Endometrium (tissue), 2 donors: ENCODE measurements around the gene C12orf43.
A peak's percentile ranks its signal among the peaks of the same experiment; 100 is the strongest.

Experiments
- FAIRE-seq: peaks from 2 replicates; lab custom pipeline; 2012; peaks lifted over from hg19 to GRCh38; lab: Jason Lieb, UNC
- donor health status: control.
- donor health status: control.

The C12orf43 gene

GRCh38 chr12:120978296-120979219 is 37.7 kb downstream of the C12orf43 start, which contains the start of gene HNF1A:
TSS of gene HNF1A (plus strand) at chr12:120978543. CDS start at chr12:120978769, 226 bp downstream.
- no peak for FAIRE-seq

- no peak for FAIRE-seq
These were observed 38.6 kb downstream of the C12orf43 start for GRCh38 chr12:120977531-120978295.

GRCh38 chr12:120972870-120973543 is 43.3 kb downstream of the C12orf43 start:
- FAIRE-seq: no peak

- FAIRE-seq: peak; percentile 78
These were observed 44.7 kb downstream of the C12orf43 start for GRCh38 chr12:120971299-120972180.

- no peak for FAIRE-seq
These were observed 46.0 kb downstream of the C12orf43 start for GRCh38 chr12:120970310-120970709.

GRCh38 chr12:120965534-120966091 is 50.7 kb downstream of the C12orf43 start:
- no peak for FAIRE-seq

- no peak for FAIRE-seq
These were observed 52.0 kb downstream of the C12orf43 start for GRCh38 chr12:120964298-120964697.

GRCh38 chr12:120962532-120963020 is 53.7 kb downstream of the C12orf43 start:
- FAIRE-seq: no peak

- no peak for FAIRE-seq
These were observed 54.4 kb downstream of the C12orf43 start for GRCh38 chr12:120961604-120962531.

- no peak for FAIRE-seq
These were observed 55.6 kb downstream of the C12orf43 start for GRCh38 chr12:120960657-120961056.

- FAIRE-seq: no peak
These were observed 57.0 kb downstream of the C12orf43 start for GRCh38 chr12:120959111-120959878.

GRCh38 chr12:120956579-120957300 is 59.5 kb downstream of the C12orf43 start:
- FAIRE-seq: no peak

GRCh38 chr12:120955232-120955631 is 61.1 kb downstream of the C12orf43 start:
- FAIRE-seq: no peak

- no peak for FAIRE-seq
These were observed 65.5 kb downstream of the C12orf43 start for GRCh38 chr12:120950807-120951206.
